GM21529 (cell line): Measurements from ENCODE around the gene HERC3.
"Not testable (repeated sequence)": the region's sequence is repeated elsewhere in the genome, so short reads cannot be mapped to it uniquely, and the experiment has no call there.

Experiments
- ATAC-seq: cut with Tn5 transposase; IDR thresholded peaks from one replicate; pipeline ENCODE4 v1.9.1; 2021; ENCODE audit not compliant: unreplicated experiment

HERC3 gene

DNA sequence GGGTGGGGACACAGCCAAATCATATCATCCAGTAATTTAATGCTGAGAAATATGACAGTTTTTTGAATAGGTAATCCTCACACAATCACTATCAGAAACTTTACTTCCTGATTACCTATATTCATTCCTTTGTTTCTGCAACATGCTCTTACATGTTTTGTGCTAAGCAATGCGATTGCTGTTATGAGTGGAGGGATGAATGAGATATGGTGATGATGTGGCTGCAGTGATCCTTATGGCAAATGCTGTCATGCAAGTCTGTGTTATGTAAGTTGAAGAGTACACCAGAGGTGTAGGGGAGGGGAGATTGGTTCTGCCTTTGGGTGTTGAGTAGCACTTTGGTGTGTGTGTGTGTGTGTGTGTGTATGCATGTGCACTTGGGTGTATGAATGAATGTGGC is 14.6 kb downstream of the HERC3 start:
- ATAC-seq = no peak

- no peak for ATAC-seq
Observed at GRCh38 chr4:88609387-88609786, 17.1 kb downstream of the HERC3 start.

DNA sequence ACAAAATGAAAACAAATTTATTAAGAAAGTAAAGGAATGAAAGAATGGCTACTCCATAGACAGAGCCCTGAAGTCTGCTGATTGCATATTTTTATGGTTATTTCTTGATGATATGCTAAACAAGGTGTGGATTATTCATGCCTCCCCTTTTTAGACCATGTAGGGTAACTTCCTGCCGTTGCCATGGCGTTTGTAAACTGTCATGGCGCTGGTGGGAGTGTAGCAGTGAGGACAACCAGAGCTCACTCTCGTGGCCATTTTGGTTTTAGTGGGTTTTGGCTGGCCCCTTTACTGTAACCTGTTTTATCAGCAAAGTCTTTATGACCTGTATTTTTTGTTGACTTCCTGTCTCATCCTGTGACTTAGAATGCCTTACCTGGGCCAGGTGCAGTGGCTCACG is 17.5 kb downstream of the HERC3 start:
- not testable (repeated sequence) for ATAC-seq

- no peak for ATAC-seq
Observed at GRCh38 chr4:88610771-88611170, 18.5 kb downstream of the HERC3 start.

DNA sequence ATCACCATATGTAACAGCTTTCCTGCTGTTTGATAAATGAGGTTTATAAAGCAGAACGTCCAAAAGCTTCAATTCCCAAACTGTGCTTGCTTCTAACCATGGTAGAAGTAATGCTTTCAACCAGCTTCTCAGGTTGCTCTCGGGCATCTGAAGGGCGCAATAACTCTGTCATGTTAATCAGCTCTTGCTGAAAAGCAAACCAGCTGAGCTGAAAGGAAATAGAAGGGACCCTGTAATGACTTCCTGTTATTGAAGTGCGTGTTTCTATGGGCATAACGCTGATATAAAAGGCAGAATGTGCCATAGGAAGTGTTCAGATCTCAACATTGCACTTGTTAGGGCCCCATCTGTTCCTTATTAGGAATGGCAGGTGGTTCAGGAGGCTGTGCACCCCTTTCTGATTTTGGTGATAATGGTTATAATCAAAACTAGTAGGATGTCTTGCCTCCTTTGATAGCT is 21.2 kb downstream of the HERC3 start:
- ATAC-seq = no peak

- no peak for ATAC-seq
Observed at GRCh38 chr4:88614058-88614457, 21.8 kb downstream of the HERC3 start.

DNA sequence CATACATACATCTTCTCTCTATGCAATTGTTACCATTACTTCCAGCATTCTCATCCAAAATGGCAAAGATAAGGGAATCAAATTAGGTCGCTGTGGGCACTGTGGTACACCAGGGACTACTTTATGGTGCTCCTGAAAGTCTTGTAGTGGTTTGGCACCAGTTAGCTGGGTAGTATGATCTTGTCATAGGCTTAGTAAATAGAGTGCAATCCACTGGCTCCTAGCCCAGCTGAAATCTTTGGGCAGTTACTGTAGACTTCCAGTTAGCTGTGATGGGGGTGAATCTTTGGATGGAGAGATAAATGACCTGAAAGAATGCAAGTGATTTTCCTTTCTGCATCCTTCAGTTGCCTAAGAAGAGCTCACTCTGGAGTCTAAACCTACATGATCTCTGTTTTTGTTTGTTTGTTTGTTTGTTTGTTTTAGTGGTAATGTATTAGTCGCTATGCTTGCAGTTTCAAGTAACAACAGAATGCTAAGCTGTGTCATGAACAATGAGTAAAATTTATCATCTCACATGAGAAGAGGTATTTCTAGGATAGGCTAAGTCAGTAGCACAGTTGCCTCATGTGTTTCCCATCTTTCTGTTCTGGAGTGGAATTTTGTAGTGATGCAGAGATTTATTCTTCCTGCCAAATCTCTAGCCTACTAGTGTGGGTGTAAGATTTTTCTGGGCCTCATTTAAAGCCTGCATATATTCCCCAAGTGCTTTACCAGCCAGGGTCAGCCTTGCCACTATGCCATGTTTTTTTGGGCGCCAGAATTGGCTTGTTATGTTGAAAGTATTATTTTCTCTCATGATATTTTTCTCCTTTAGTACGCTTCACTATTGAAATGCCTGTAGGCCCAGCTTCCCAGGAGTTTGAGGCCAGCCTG is 24.2 kb downstream of the HERC3 start:
- ATAC-seq = no peak

- no peak for ATAC-seq
Observed at GRCh38 chr4:88618782-88619485, 26.7 kb downstream of the HERC3 start.

DNA sequence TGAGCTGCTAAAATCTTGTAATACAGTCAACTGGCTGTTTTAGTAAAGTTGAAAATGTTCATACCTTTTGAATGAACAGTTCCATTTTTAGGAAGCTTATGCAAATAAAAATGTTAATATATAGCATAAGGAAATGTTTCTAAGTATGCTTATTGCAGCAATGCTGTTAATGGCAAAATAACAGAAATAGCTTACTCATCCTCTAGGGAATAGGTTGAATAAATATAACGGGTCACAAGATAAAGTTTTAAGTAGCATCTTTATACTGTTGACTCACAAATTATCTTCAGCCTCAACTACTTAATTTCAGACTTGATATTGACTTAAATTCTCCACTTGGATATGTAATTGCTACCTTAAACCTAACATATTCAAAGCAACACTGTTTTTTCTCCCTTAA is 27.7 kb downstream of the HERC3 start:
- no peak for ATAC-seq

GRCh38 chr4:88621763-88622327 is 29.6 kb downstream of the HERC3 start:
- ATAC-seq = no peak

- no peak for ATAC-seq
Observed at GRCh38 chr4:88623097-88623496, 30.8 kb downstream of the HERC3 start.

GRCh38 chr4:88628746-88629145 is 36.5 kb downstream of the HERC3 start:
- no peak for ATAC-seq

- no peak for ATAC-seq
Observed at GRCh38 chr4:88629826-88630225, 37.5 kb downstream of the HERC3 start.

DNA sequence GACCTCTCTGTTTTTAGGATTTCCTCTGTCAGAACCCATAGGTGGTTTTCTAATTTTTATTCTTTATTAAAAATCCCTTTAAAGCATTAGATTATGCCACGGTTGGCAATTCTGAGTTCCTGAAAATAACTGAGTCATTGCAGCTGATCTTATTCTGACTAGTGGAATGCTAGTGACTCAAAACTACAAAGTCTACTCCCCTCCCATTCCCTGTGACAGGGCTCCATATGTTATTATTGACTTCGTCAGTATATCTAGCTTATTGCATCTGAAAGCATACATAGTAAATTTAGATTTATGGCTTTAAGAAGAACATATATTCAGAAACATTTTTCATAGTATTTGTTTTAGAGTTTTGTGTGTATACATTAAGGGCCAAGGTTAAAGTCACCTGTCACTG is 38.5 kb downstream of the HERC3 start:
- ATAC-seq = no peak

DNA sequence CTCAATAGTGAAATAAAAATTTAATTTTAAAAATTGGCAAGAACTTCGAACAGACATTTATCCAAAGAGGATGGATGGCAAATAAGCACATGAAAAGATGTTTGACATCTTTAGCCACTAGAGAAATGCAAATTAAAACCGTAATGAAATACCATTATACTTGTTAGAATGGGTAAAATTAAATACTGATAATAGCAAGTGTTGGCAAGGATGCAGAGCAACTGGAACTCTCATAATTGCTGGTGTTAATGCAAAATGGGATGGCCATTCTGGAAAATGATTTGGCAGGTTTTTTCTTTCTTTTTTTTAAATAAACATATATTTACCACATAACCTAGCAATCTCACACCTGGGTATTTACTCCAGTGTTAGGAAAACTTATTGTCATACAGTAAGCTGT is 51.7 kb downstream of the HERC3 start:
- ATAC-seq = no peak

GRCh38 chr4:88645994-88646393 is 53.7 kb downstream of the HERC3 start:
- ATAC-seq = no peak

DNA sequence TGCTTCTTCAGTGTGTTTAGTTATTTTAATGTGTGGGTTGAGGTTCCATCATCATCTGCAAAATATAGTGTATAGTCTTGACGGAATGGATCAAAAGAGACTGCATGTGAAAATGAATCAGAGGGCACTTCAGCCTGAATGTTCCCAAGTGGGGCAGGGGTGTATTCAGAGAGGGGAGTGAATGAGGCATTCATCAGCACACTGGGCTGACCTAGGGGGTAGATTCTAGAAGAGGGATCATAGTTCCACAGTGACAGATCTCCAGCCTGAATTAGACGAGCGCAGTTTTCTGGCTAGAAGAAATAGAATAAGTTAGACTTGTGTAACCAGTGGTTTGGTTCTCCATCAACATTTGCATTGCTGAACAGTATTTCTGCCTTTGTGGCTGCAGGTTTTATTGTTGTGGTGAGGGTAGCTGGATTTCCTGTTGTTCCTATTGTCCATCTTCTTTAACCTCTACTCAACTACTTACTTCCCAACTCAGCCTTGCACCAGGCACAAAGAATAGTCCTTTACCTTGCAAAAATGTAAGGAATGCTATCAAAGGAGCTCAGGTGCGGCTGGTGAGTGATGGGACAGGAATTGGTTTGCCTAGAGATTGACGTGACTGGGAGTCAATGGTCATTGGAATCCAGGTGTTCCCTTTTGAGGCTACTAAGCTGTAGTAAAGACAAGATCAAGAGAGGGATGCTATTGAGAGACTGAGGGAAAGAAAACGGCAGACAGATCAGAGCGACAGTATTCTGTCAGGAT is 54.4 kb downstream of the HERC3 start:
- no peak for ATAC-seq

GRCh38 chr4:88649716-88650115 is 57.4 kb downstream of the HERC3 start:
- no peak for ATAC-seq

DNA sequence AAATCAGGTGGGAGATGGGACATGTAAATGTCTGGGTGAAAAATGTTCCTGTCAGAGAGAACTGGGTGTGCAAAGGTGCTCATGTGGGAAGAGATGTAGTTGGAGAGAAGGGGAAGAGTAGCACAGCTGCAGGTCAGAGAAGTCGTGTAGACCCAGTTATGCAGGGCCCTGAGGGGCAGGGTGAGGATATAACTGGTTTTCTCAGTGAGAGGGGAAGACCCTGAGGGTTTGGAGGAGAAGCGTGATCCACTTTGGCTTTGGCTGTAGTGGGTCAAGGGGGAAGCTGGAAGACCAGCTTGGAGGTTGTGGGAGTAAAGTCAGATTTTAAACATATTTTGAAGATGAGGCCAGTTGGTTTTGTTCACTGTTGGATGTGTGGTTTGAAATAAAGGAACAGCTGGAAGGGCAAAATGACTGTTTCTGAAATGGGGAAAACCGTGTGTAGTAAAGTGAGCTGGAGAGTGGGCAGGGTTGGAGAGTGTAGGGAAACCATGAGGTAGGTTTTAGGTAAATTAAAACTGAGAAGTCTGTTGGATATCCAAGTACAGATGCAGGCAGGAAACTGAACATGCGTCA is 61.2 kb downstream of the HERC3 start:
- ATAC-seq = no peak

GRCh38 chr4:88655226-88655625 is 62.9 kb downstream of the HERC3 start:
- no peak for ATAC-seq
